HEK293T (cell line): ENCODE data around the gene ACIN1.

Experiments
- CTCF ChIA-PET: fragments of 350-600 bp; formaldehyde crosslinking; extraction: SDS; loops from one replicate; lab custom pipeline; 2021; ENCODE audit warnings: antibody characterized with exemption, inconsistent platforms; lab: Yijun Ruan, JAX
- POLR2A ChIA-PET: fragments of 350-600 bp; formaldehyde crosslinking; extraction: SDS; loops from one replicate; lab custom pipeline; 2020; ENCODE audit warnings: antibody characterized with exemption, inconsistent platforms; lab: Yijun Ruan, JAX
- DNase-seq: peaks from one replicate; pipeline ENCODE4 v3.0.0; 2012; ENCODE audit warnings: mixed read lengths; ENCODE audit errors: extremely low spot score
- ARNT ChIP-seq: fragments of 450-650 bp; IDR thresholded peaks from 2 replicates; pipeline ENCODE4 v1.6.1; 2017; ENCODE audit warnings: mild to moderate bottlenecking
- BHLHE40 ChIP-seq: fragments of 450-650 bp; IDR thresholded peaks from 2 replicates; pipeline ENCODE4 v1.6.1; 2016; ENCODE audit warnings: mild to moderate bottlenecking, moderate library complexity, borderline replicate concordance
- CTBP1 ChIP-seq: fragments of 450-650 bp; IDR thresholded peaks from 2 replicates; pipeline ENCODE4 v1.6.1; 2016; ENCODE audit warnings: borderline replicate concordance
- ELF4 ChIP-seq: fragments of 450-650 bp; IDR thresholded peaks from 2 replicates; pipeline ENCODE4 v1.6.1; 2017; ENCODE audit warnings: antibody characterized with exemption
- FOXA1 ChIP-seq: fragments of 450-650 bp; IDR thresholded peaks from 2 replicates; pipeline ENCODE4 v1.6.1; 2016; ENCODE audit warnings: mild to moderate bottlenecking
- FOXK2 ChIP-seq: fragments of 450-650 bp; IDR thresholded peaks from 2 replicates; pipeline ENCODE4 v1.6.1; 2016; ENCODE audit warnings: mild to moderate bottlenecking
- FOXM1 ChIP-seq: fragments of 450-650 bp; IDR thresholded peaks from 2 replicates; pipeline ENCODE4 v1.6.1; 2017; ENCODE audit warnings: mild to moderate bottlenecking, borderline replicate concordance
- HDGF ChIP-seq: fragments of 450-650 bp; IDR thresholded peaks from 2 replicates; pipeline ENCODE4 v1.6.1; 2017; ENCODE audit warnings: antibody characterized with exemption, borderline replicate concordance
- L3MBTL2 ChIP-seq: fragments of 450-650 bp; conservative IDR thresholded peaks from 2 replicates; pipeline ENCODE4 v1.6.1; 2016; ENCODE audit warnings: mild to moderate bottlenecking
- LEF1 ChIP-seq: fragments of 450-650 bp; IDR thresholded peaks from 2 replicates; pipeline ENCODE4 v1.6.1; 2017; ENCODE audit warnings: mild to moderate bottlenecking, borderline replicate concordance
- NFRKB ChIP-seq: fragments of 450-650 bp; IDR thresholded peaks from 2 replicates; pipeline ENCODE4 v1.6.1; 2016; ENCODE audit warnings: mild to moderate bottlenecking, moderate library complexity
- PKNOX1 ChIP-seq: fragments of 450-650 bp; IDR thresholded peaks from 2 replicates; pipeline ENCODE4 v1.6.1; 2016
- SP1 ChIP-seq: fragments of 450-650 bp; IDR thresholded peaks from 2 replicates; pipeline ENCODE4 v1.6.1; 2017
- SUZ12 ChIP-seq: fragments of 450-650 bp; IDR thresholded peaks from 2 replicates; pipeline ENCODE4 v1.6.1; 2016; ENCODE audit warnings: mild to moderate bottlenecking
- TARDBP ChIP-seq: fragments of 450-650 bp; IDR thresholded peaks from 2 replicates; pipeline ENCODE4 v1.6.1; 2016
- ZNF384 ChIP-seq: fragments of 450-650 bp; IDR thresholded peaks from 2 replicates; pipeline ENCODE4 v1.6.1; 2016

ACIN1 gene

GRCh38 chr14:23040100-23040499 is 54.8 kb downstream of the ACIN1 start:
- DNase-seq, result no peak
- no peak for TF ChIP-seq L3MBTL2
- no peak for TF ChIP-seq SUZ12
- TF ChIP-seq TARDBP, result no peak
- TF ChIP-seq FOXK2, result no peak
- no peak for TF ChIP-seq LEF1
- no peak for TF ChIP-seq ELF4
- no peak for TF ChIP-seq FOXM1
- TF ChIP-seq NFRKB, result no peak
- no peak for TF ChIP-seq ZNF384
- TF ChIP-seq PKNOX1, result no peak
- TF ChIP-seq HDGF, result no peak
- CTCF ChIA-PET, result interaction anchor here (1.1 to 3.4 kb wide), 2 partner anchors 18 to 45 kb away, joined by 3 to 13 read pairs; no protein-coding TSS in a partner anchor
- POLR2A ChIA-PET, result interaction anchor here (1.9 kb wide), 1 partner anchor 33 kb away, joined by 7 read pairs; no protein-coding TSS in a partner anchor

- TF ChIP-seq CTBP1 (no peak), LEF1 (no peak), HDGF (no peak), PKNOX1 (no peak), SUZ12 (no peak), L3MBTL2 (no peak), BHLHE40 (no peak), SP1 (no peak), FOXA1 (no peak), FOXM1 (no peak), ELF4 (no peak), ARNT (no peak)
- no peak for DNase-seq
- CTCF ChIA-PET, result interaction anchor here (0.6 kb wide), 1 partner anchor 198 kb away, joined by 3 read pairs; no protein-coding TSS in a partner anchor
- POLR2A ChIA-PET, result interaction anchor here (1.0 to 2.8 kb wide), 3 partner anchors 29 to 52 kb away, joined by 4 to 20 read pairs (median 4); no protein-coding TSS in a partner anchor
Measured at GRCh38 chr14:23035303-23036144, 59.4 kb downstream of the ACIN1 start.

DNA sequence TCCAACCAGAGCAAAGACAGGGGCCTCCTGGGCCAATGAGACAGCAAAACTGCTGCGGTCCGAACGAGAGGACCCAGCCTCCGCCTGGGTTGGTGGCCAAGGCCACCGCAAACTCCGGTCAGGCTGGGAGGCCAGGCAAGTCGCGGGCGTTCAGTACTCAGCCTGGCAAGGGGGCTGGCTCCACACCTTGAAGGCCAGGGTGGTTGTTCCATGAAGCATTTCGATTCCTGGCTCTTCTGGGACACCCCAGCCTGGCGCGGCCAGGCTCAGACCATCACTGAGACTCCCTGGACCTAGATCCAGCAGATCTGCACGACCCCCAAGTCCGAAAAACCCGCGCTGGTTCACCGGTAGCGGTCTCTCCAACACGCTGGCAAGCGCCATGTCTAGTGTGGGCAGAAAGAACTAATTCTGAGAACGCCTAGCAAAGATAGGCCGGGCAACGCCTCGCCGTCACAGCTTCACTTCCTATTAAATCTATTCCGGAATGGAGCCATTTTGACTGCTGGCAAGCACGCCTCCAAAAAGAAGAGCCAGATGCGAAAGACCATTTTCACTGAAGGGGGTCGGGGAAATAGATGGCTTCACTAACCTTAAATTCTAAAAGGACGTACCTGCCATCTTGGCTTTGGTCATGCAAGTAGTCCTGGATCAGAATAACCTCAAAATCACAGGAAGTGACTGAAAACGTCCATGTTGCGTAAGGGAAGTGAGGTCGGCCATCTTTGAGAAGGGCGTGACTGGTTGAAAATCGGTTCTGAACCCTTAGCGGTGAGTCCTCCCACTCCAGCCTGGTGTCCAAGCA is 60.2 kb downstream of the ACIN1 start, which contains the start of gene PSMB5:
PSMB5 (minus strand) TSS at position 403 of the 805 bp plus-strand sequence; CDS start at position 384, 19 bp downstream.
- ChIA-PET CTCF (interaction anchor here (1.3 kb wide), 1 partner anchor 48 kb away, joined by 3 read pairs; no protein-coding TSS in a partner anchor), POLR2A (interaction anchor here (0.6 to 2.8 kb wide), 7 partner anchors 10 to 262 kb away, joined by 3 to 20 read pairs (median 4); no protein-coding TSS in a partner anchor)
- TF ChIP-seq PKNOX1 (no peak), NFRKB (peak; percentile 85), ELF4 (peak; percentile 70)
- DNase-seq, result peak; percentile 92

- ChIA-PET CTCF (interaction anchor here (0.7 to 1.3 kb wide), 2 partner anchors 47 to 76 kb away, joined by 3 to 7 read pairs; no protein-coding TSS in a partner anchor), POLR2A (interaction anchor here (0.6 to 2.8 kb wide), 7 partner anchors 9 to 263 kb away, joined by 3 to 20 read pairs (median 4); no protein-coding TSS in a partner anchor)
- TF ChIP-seq LEF1, result no peak
- no peak for TF ChIP-seq FOXA1
- no peak for TF ChIP-seq PKNOX1
- no peak for TF ChIP-seq FOXM1
- no peak for TF ChIP-seq ZNF384
- TF ChIP-seq FOXK2, result no peak
- no peak for TF ChIP-seq TARDBP
- no peak for DNase-seq
Measured at GRCh38 chr14:23033801-23034497, 61.0 kb downstream of the ACIN1 start.

- no peak for DNase-seq
- POLR2A ChIA-PET, result interaction anchor here (1.2 to 2.8 kb wide), 3 partner anchors 9 to 38 kb away, joined by 3 to 20 read pairs (median 3); no protein-coding TSS in a partner anchor
- CTCF ChIA-PET, result interaction anchor here (0.7 kb wide), 1 partner anchor 76 kb away, joined by 7 read pairs; no protein-coding TSS in a partner anchor
- no peak for TF ChIP-seq TARDBP
- no peak for TF ChIP-seq FOXK2
- TF ChIP-seq LEF1, result no peak
- TF ChIP-seq ARNT, result no peak
- TF ChIP-seq ELF4, result no peak
- TF ChIP-seq HDGF, result no peak
- TF ChIP-seq CTBP1, result no peak
- no peak for TF ChIP-seq PKNOX1
- no peak for TF ChIP-seq SP1
- no peak for TF ChIP-seq NFRKB
Measured at GRCh38 chr14:23033251-23033727, 61.6 kb downstream of the ACIN1 start.
